Fibroblast of villous mesenchyme (primary cell): ENCODE data around the gene APOM. TPM values are rescaled to one million over a fixed set of nuclear protein-coding genes. Genes with fewer than 3 reads are reported as not detected.
A peak's percentile ranks its signal among the peaks of the same experiment; 100 is the strongest.

Source experiments
- DNase-seq: peaks from one replicate; pipeline ENCODE4 v3.0.0-alpha.2; 2010; ENCODE audit warnings: low read depth
- H3K4me3 ChIP-seq: 2 replicates; pipeline ENCODE4 v1.5.1; 2011; ENCODE audit warnings: low read depth, mild to moderate bottlenecking, low read length
- total RNA-seq: library from RNA; depleted of rRNA; stranded (reverse); fragments of >200 nt; gene quantifications from 2 replicates; pipeline ENCODE4 v1.2.3, GENCODE V29; 2012
- TF ChIP-seq, protein P1 (sequence below): IDR thresholded peaks from 2 replicates; pipeline ENCODE4 v1.5.1; 2012; ENCODE audit warnings: low read depth, mild to moderate bottlenecking, low read length; ENCODE audit not compliant: insufficient read depth

The APOM gene
- total RNA-seq, 1 donor = 0.43 TPM

GRCh38 chr6:31658983-31659648 is 3.4 kb downstream of the APOM start:
- no peak for DNase-seq
- peak overlapping the region; percentile 65 for H3K4me3 ChIP-seq
- TF ChIP-seq, protein P1, sequence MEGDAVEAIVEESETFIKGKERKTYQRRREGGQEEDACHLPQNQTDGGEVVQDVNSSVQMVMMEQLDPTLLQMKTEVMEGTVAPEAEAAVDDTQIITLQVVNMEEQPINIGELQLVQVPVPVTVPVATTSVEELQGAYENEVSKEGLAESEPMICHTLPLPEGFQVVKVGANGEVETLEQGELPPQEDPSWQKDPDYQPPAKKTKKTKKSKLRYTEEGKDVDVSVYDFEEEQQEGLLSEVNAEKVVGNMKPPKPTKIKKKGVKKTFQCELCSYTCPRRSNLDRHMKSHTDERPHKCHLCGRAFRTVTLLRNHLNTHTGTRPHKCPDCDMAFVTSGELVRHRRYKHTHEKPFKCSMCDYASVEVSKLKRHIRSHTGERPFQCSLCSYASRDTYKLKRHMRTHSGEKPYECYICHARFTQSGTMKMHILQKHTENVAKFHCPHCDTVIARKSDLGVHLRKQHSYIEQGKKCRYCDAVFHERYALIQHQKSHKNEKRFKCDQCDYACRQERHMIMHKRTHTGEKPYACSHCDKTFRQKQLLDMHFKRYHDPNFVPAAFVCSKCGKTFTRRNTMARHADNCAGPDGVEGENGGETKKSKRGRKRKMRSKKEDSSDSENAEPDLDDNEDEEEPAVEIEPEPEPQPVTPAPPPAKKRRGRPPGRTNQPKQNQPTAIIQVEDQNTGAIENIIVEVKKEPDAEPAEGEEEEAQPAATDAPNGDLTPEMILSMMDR = no peak

DNA sequence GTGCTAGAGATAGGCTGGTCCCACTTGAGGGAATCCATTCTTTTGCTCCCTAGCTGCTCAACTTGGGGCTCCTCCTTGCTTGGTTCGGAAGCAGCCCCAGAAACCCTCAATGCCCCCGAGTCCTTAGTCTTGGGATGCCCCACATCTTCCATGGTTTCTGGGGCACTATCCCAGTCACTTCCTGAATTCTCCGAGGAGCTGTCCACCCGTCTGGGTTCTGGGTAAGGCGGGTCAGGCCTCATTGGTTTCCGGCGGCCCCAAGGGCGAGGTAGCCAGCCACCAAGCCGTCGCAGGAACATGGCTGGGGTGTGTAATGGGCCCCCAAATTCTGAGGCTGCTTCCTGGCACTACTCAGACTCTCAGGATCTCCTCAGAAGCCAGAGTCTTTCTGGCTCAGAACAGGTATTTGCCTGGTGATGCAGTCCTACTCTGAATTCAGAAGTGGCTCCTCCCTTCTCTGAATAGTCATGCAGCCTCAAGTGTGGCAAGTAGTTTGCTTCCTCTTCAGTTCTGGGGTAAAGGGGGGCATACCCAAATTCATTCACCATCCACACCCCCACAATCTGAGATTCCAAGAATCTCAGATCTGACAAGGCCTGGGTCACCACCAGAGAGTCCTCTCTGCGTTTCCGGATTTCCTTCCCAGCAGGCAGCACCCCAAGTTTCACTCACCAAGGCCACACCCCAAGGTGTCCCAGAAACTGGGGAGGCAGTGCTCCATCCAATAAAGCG is 4.1 kb downstream of the APOM start:
- TF ChIP-seq, protein P1 = no peak
- peak; percentile 43 for DNase-seq

GRCh38 chr6:31660381-31661261 is 4.9 kb downstream of the APOM start, which contains the start of gene C6orf47:
TSS of gene C6orf47 (minus strand) at chr6:31660778. CDS start at chr6:31659947, 831 bp downstream.
- TF ChIP-seq, protein P1 = no peak
- DNase-seq = peak; percentile 86
- peak within 1 kb of the TSS; percentile 65 for H3K4me3 ChIP-seq

More for the DNA sequence above, 4.1 kb downstream of the APOM start:
- H3K4me3 ChIP-seq = peak overlapping the region; percentile 65

DNA sequence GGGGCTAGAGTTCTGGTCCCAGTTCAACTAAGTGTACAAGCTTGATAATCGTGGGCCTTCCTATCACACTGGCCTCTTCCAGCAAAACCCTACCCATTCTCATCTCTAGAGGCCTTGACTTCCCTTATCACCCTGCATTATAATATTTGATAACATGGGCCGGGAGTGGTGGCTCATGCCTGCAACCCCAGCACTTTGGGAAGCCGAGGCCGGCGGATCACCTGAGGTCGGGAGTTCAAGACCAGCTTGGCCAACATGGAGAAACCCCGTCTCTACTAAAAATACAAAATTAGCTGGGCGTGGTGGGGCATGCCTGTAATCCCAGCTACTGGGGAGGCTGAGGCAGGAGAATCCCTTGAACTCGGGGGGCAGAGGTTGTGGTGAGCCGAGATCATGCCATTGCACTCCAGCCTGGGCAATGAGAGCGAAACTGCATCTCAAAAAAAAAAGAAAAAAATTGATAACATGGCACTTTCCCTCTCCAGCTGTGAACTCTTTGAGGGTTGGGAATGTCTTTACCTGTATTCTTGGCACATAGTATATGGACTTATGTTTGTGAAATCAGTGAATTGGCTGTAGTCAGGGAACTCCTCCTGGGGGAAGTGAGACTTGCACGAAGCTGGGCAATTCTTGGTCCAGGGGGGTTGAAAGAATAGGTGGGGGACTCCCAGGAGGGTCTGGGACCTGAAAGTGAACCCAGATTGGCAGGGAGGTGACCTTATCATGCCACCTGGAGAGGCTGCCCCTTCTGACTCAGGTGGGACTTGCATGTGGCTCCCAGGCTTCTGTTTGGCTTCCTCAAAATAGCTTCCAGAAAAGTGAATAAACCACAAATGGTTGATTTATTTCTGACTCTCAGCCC is 5.8 kb downstream of the APOM start:
- H3K4me3 ChIP-seq = peak overlapping the region; percentile 65
- TF ChIP-seq, protein P1 = no peak
- no peak for DNase-seq

DNA sequence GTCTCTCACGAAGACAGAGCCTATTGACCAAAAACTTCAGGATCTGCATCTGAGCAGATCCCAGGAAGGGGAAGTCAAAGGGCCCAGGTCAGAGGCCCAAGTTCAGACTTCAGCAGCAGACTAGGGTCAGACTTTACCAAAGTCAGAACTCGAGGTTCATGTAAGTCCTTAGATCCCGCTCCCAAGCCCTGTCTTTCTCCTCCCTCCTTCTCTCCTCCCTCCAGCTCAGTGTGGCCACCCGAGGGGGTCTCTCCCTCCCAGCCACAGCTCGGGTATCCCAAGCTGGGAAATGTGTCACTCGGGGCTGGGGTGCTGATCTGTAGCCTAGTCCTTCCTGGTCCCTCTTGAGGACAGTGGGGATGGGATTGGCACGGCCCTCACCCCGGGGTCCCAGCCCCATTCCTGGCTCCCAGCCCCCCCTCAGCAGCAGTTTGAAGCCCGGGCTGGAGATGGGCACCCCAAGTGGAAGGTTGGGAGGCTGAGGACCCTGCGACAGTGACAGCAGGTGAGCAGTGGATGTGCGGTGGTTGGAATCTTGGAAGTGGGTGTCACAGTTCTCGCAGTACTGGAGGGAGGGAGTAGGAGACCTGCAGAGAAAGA is 6.5 kb downstream of the APOM start:
- no peak overlapping the region for H3K4me3 ChIP-seq
- DNase-seq = no peak
- TF ChIP-seq, protein P1 = no peak
